Testis (tissue), 3 donors: Measurements from ENCODE around the gene THRB. TPM values are rescaled to one million over a fixed set of nuclear protein-coding genes. Genes with fewer than 3 reads are reported as not detected.

Source experiments
- DNase-seq: peaks from one replicate; pipeline ENCODE4 v3.0.0-alpha.2; 2019
- H3K27ac ChIP-seq, 2 donors: fragments of 200-600 bp; sonication (generic); one replicate each; pipeline ENCODE4 v1.5.1; 2019
- H3K27me3 ChIP-seq: fragments of 200-600 bp; sonication (generic); one replicate; pipeline ENCODE4 v1.5.1; 2019
- H3K36me3 ChIP-seq: fragments of 200-600 bp; sonication (generic); one replicate; pipeline ENCODE4 v1.5.1; 2017; ENCODE audit warnings: low read depth; ENCODE audit errors: missing control alignments
- H3K4me1 ChIP-seq: fragments of 200-600 bp; sonication (generic); one replicate; pipeline ENCODE4 v1.5.1; 2019
- H3K4me3 ChIP-seq, 2 donors: fragments of 200-600 bp; sonication (generic); one replicate each; pipeline ENCODE4 v1.5.1; 2017 to 2019
- H3K9me3 ChIP-seq: fragments of 200-600 bp; sonication (generic); one replicate; pipeline ENCODE4 v1.5.1; 2017
- POLR2A ChIP-seq: fragments of 450-650 bp; IDR thresholded peaks from one replicate; pipeline ENCODE4 v1.6.1; 2017; ENCODE audit warnings: antibody characterized with exemption, mild to moderate bottlenecking, moderate library complexity
- WGBS, 2 donors: methylation state at CpG; one replicate each; pipeline ENCODE4 v1.1.5; 2018; 5-methylcytosine and 5-hydroxymethylcytosine counted together
- intact Hi-C: fragments of 100-400 bp; cut with DNase I; formaldehyde crosslinking; loops from one replicate; pipeline ENCODE4 v1.15.1; 2023; ENCODE audit warnings: low total_unique reads
- polyA plus RNA-seq: library from polyadenylated mRNA; stranded (reverse); fragments of 350-450 nt; fragmentation: Illumina TruSeq; extraction: RNeasy Lipid Tissue Mini Kit (QIAGEN cat#74804); gene quantifications from one replicate; pipeline ENCODE4 v1.2.3, GENCODE V29; 2014; ENCODE audit warnings: low read depth, low replicate concordance; ENCODE audit not compliant: insufficient read depth
- total RNA-seq, 2 donors: library from RNA; depleted of rRNA; stranded (reverse); fragments of >200 nt; gene quantifications; one replicate each; pipeline ENCODE4 v1.2.3, GENCODE V29; 2016
- TF ChIP-seq, protein P1 (sequence below), 3 experiments: fragments of 450-650 bp in 2 of 3; fragments of 200-600 bp in 1 of 3; sonication (generic) in 1 of 3; IDR thresholded peaks; one replicate each; pipeline ENCODE4 v1.5.1; 2016 to 2019; ENCODE audit warnings: antibody characterized with exemption in 3 of 3, mild to moderate bottlenecking in 2 of 3, moderate library complexity in 1 of 3

The THRB gene
- total and polyA plus RNA-seq, 3 donors from 2014 or later, result 1.3 to 2.0 (median 1.4) TPM

DNA sequence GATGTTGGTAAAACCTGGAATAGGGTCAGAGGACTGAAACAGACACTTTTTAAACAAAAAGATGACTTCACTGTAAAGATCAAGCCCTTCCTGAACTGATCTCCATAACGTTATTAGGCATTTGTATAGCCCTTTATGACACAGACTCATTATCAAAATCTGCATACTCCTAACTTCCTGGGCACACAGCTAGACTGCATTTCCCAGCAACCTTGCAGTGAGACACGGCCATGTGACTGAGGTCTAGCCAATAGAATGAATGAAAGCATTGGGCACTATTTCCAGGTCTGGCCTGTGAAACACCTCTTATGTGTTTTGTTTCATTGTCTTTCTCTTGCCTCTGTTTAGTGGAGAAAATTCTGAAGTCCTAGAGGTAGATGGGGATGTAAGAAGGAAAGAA, 279.1 kb downstream of the THRB start:
- 58 to 75% methylated on average over 2 of the region's 2 CpGs for WGBS, 2 donors
- no peaks in the 10 kb centered on the region for H3K27me3 ChIP-seq
- no peak overlapping the region for H3K4me3 ChIP-seq
- H3K27ac ChIP-seq, result no peak overlapping the region
- no peaks in the 10 kb centered on the region for H3K9me3 ChIP-seq
- H3K36me3 ChIP-seq, result no peaks in the 10 kb centered on the region
- H3K4me1 ChIP-seq, result peaks cover 14% of the 10 kb centered on the region
- TF ChIP-seq, protein P1, sequence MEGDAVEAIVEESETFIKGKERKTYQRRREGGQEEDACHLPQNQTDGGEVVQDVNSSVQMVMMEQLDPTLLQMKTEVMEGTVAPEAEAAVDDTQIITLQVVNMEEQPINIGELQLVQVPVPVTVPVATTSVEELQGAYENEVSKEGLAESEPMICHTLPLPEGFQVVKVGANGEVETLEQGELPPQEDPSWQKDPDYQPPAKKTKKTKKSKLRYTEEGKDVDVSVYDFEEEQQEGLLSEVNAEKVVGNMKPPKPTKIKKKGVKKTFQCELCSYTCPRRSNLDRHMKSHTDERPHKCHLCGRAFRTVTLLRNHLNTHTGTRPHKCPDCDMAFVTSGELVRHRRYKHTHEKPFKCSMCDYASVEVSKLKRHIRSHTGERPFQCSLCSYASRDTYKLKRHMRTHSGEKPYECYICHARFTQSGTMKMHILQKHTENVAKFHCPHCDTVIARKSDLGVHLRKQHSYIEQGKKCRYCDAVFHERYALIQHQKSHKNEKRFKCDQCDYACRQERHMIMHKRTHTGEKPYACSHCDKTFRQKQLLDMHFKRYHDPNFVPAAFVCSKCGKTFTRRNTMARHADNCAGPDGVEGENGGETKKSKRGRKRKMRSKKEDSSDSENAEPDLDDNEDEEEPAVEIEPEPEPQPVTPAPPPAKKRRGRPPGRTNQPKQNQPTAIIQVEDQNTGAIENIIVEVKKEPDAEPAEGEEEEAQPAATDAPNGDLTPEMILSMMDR (IDR thresholded peaks at IDR 0.05), result no peak
- TF ChIP-seq POLR2A, result no peak
- intact Hi-C loops, result no loop called here
- no peak for DNase-seq

DNA sequence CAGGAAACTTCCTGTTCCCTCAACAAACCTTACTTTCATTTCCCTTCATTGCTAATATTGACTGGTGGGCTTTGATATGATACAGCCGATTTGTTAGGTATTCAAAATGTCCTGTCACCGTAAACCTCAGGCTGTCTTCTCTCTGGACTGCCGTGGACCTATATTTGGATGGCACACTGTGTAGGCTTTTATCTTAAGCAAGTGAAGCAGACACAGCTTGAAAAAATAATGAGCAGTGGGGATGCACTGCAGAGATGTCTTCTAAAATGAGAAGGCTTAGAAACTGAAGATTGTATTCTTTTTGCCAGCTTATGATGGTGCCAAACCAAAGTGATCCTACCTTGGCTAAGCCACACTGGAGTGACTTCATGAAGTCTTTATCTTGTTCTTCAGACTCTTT, 283.3 kb downstream of the THRB start:
- intact Hi-C loops, result no loop called here
- 86 to 89% methylated on average over 3 of the region's 3 CpGs for WGBS, 2 donors

DNA sequence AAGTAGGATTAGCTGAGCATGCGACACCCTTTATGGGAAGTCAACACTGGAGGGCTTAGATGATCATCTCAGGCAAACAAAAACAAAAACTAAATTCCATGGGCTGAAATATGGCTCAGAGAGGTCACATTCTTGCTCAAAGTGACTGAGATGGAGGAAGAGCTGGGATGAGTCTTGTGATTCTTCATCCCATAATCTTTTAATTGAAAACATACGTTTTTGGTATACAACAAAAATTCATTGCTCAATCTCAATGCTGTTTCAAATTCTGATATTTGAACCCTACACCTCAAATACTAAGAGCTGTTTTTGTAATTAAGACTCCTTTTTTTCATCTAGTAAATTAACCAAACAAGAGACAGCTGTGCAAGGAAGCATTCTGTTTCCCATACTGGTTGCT, 292.6 kb downstream of the THRB start:
- intact Hi-C loops, result no loop called here
- Histone ChIP-seq H3K27me3 (no peaks in the 10 kb centered on the region), H3K36me3 (no peaks in the 10 kb centered on the region), H3K4me1 (no peaks in the 10 kb centered on the region), H3K27ac (no peak overlapping the region), H3K9me3 (no peaks in the 10 kb centered on the region), H3K4me3 (no peak overlapping the region)
- WGBS, 2 donors, result 85 to 94% methylated on average over 2 of the region's 2 CpGs
- DNase-seq, result no peak
- TF ChIP-seq POLR2A, result no peak
- TF ChIP-seq, protein P1 (IDR thresholded peaks at IDR 0.05), result no peak

More for the DNA sequence above, 283.3 kb downstream of the THRB start:
- TF ChIP-seq POLR2A, result no peak
- TF ChIP-seq, protein P1 (IDR thresholded peaks at IDR 0.05), result no peak
- Histone ChIP-seq H3K4me3 (no peak overlapping the region), H3K27me3 (no peaks in the 10 kb centered on the region), H3K27ac (no peak overlapping the region), H3K36me3 (no peaks in the 10 kb centered on the region), H3K4me1 (peaks cover 14% of the 10 kb centered on the region), H3K9me3 (no peaks in the 10 kb centered on the region)
- DNase-seq, result no peak

DNA sequence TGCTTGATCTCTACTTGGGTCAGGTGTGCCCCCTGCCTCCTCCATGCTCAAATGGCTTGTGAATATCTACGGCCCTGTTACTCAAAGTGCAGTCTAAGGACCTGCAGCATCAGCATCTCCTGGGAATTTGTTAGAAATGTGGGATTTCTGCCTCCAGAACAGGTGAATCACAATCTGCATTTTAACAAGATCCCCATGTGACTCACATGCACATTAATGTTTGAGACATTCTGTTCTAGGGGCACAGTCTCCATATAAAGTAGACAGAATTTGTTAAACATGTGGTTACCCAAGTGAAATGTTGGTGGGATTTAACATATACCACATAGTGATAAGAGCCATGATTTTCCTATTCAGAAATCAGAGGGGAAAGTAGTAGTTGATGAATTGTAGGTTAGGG, 293.3 kb downstream of the THRB start:
- Histone ChIP-seq H3K4me1 (no peaks in the 10 kb centered on the region), H3K36me3 (no peaks in the 10 kb centered on the region), H3K27ac (no peak overlapping the region), H3K9me3 (no peaks in the 10 kb centered on the region), H3K27me3 (no peaks in the 10 kb centered on the region), H3K4me3 (no peak overlapping the region)
- 92 to 100% methylated on average over 1 of the region's 1 CpG for WGBS, 2 donors
- no peak for DNase-seq
- TF ChIP-seq, protein P1 (IDR thresholded peaks at IDR 0.05), result no peak
- TF ChIP-seq POLR2A, result no peak
- intact Hi-C loops, result no loop called here

DNA sequence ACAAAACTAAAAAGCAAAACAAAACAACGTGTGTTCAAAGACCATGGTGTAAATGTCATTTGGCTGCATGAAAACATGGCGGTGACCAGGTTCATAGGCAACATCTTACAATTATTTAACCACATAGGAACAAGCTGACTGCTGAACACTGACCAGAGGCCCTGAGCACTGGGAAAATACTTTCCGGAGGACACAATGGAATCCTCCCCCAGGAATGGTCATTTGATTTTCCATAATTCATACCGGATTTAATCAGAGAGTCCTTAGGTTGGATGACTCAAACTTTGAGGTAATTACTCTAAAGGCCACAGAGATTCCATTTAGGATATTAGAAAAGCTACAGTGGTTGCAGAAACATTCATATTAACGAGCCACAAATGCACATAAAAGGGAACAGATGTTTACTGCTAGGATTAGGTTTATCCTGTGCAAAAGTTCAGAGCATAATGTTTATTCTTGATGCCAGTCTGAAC, 294.8 kb downstream of the THRB start:
- no peaks in the 10 kb centered on the region for H3K27me3 ChIP-seq
- intact Hi-C loops, result no loop called here
- WGBS, 2 donors, result 64 to 79% methylated on average over 5 of the region's 5 CpGs
- TF ChIP-seq, protein P1 (IDR thresholded peaks at IDR 0.05), result no peak
- TF ChIP-seq POLR2A, result no peak
- no peaks in the 10 kb centered on the region for H3K9me3 ChIP-seq
- H3K4me3 ChIP-seq, result no peak overlapping the region
- no peaks in the 10 kb centered on the region for H3K4me1 ChIP-seq
- no peaks in the 10 kb centered on the region for H3K36me3 ChIP-seq
- no peak for DNase-seq
- no peak overlapping the region for H3K27ac ChIP-seq
